Measurements from ENCODE around the gene PCNX1.

PCNX1 gene

DNA sequence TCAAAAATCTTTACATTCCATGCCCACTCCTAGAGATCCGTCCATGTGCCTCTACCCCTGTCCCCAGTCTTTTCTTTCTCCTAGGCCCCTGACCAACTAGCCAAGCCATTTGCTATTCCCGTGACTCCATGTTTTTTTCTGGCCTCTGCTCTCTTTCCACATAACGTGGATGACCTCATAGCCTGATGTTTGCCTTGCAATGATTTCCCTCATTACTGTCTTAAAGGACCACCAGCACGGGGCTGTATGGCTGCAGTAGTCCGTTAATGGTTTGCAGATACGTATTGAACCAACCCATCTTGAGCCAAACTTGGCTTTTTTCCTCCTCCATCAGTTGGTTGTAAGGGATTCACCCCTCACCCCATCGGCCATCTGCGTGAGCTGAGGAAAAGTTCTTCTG, 226.0 kb downstream of the PCNX1 start:
- DNase-seq (ENCODE audit: low spot score) (no peak), ATAC-seq (ENCODE audit: low read depth) (no peak)
- Histone ChIP-seq H3K27me3 (ENCODE audit: insufficient read depth, poor library complexity, severe bottlenecking) (no peaks in the 10 kb centered on the region), H3K27ac (ENCODE audit: poor library complexity, severe bottlenecking) (no peak overlapping the region), H3K36me3 (ENCODE audit: low read depth) (no peaks in the 10 kb centered on the region), H3K4me3 (ENCODE audit: severe bottlenecking) (no peak overlapping the region), H3K4me1 (ENCODE audit: insufficient read depth, poor library complexity, severe bottlenecking) (peaks cover 15% of the 10 kb centered on the region), H3K9me3 (ENCODE audit: severe bottlenecking) (no peaks in the 10 kb centered on the region)
- TF ChIP-seq, protein P1, sequence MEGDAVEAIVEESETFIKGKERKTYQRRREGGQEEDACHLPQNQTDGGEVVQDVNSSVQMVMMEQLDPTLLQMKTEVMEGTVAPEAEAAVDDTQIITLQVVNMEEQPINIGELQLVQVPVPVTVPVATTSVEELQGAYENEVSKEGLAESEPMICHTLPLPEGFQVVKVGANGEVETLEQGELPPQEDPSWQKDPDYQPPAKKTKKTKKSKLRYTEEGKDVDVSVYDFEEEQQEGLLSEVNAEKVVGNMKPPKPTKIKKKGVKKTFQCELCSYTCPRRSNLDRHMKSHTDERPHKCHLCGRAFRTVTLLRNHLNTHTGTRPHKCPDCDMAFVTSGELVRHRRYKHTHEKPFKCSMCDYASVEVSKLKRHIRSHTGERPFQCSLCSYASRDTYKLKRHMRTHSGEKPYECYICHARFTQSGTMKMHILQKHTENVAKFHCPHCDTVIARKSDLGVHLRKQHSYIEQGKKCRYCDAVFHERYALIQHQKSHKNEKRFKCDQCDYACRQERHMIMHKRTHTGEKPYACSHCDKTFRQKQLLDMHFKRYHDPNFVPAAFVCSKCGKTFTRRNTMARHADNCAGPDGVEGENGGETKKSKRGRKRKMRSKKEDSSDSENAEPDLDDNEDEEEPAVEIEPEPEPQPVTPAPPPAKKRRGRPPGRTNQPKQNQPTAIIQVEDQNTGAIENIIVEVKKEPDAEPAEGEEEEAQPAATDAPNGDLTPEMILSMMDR (IDR thresholded peaks at IDR 0.05; ENCODE audit: poor library complexity, severe bottlenecking): no peak

DNA sequence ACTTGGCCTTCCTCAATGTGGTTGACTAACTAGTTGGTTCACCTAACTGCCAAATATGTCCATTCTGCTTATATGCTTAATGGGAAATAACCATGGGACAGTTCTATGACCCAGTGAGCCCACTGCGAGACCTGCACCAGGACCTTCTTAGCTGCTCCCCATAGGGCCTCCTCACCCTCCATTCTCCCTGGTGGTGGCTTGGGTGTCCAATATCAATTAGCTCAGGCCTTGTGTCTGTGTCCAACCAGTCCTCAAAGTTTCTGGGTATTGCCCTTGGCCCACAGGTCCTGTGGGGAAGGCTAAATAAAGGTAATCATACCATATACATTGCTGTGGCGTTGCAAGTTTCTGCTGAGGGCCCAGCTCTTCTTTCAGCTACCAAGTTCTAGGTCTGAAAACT, 228.2 kb downstream of the PCNX1 start:
- Histone ChIP-seq H3K27me3 (ENCODE audit: insufficient read depth, poor library complexity, severe bottlenecking) (no peaks in the 10 kb centered on the region), H3K4me1 (ENCODE audit: insufficient read depth, poor library complexity, severe bottlenecking) (peaks cover 11% of the 10 kb centered on the region), H3K36me3 (ENCODE audit: low read depth) (no peaks in the 10 kb centered on the region), H3K4me3 (ENCODE audit: severe bottlenecking) (no peak overlapping the region), H3K9me3 (ENCODE audit: severe bottlenecking) (no peaks in the 10 kb centered on the region), H3K27ac (ENCODE audit: poor library complexity, severe bottlenecking) (no peak overlapping the region)
- TF ChIP-seq, protein P1 (IDR thresholded peaks at IDR 0.05; ENCODE audit: poor library complexity, severe bottlenecking): no peak
- ATAC-seq (ENCODE audit: low read depth): no peak
- DNase-seq (ENCODE audit: low spot score): no peak

- TF ChIP-seq, protein P1 (IDR thresholded peaks at IDR 0.05; ENCODE audit: poor library complexity, severe bottlenecking): no peak
Measured at GRCh38 chr14:71135911-71136310, 228.7 kb downstream of the PCNX1 start.

DNA sequence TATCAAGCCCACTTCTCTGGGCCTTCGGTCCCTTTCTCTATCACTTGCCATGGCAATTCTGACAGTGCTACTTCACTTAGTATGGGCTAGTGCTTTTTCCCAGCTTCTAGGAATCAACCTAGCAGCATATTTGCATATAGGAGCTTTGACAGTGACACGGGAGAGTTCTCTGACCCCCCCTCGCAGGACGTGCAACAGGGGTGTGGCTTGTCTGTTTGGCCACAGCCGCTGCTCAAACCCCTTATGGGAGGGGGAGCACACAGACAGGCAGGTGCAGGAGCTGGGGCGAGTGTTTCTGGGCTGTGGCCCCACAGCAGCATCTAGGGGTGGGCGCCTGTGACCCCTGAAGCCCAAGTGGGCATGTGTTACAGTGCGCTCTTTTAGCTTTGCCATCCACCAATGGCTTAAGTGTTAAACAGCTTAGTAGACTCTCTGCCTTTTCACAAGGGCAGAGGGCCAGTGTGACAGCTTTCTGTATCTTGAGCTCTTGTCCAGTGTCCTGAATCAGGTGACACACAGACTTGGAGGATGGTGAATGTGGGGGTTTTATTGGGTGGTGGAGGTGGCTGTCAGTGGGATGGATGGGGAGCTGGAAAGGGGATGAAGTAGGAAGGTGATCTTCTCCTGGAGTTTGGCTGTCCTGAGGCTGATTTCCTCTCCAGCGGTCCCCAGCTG, 229.3 kb downstream of the PCNX1 start:
- peaks cover 2% of the 10 kb centered on the region for H3K4me1 ChIP-seq (ENCODE audit: insufficient read depth, poor library complexity, severe bottlenecking)
- TF ChIP-seq, protein P1 (IDR thresholded peaks at IDR 0.05; ENCODE audit: poor library complexity, severe bottlenecking): no peak
- DNase-seq (ENCODE audit: low spot score) (no peak), ATAC-seq (ENCODE audit: low read depth) (no peak)
- H3K27ac ChIP-seq (ENCODE audit: poor library complexity, severe bottlenecking): no peak overlapping the region
- no peaks in the 10 kb centered on the region for H3K27me3 ChIP-seq (ENCODE audit: insufficient read depth, poor library complexity, severe bottlenecking)
- H3K36me3 ChIP-seq (ENCODE audit: low read depth): no peaks in the 10 kb centered on the region
- no peak overlapping the region for H3K4me3 ChIP-seq (ENCODE audit: severe bottlenecking)
- H3K9me3 ChIP-seq (ENCODE audit: severe bottlenecking): no peaks in the 10 kb centered on the region

More at GRCh38 chr14:71135911-71136310, 228.7 kb downstream of the PCNX1 start:
- Histone ChIP-seq H3K9me3 (ENCODE audit: severe bottlenecking) (no peaks in the 10 kb centered on the region), H3K27me3 (ENCODE audit: insufficient read depth, poor library complexity, severe bottlenecking) (no peaks in the 10 kb centered on the region), H3K36me3 (ENCODE audit: low read depth) (no peaks in the 10 kb centered on the region), H3K27ac (ENCODE audit: poor library complexity, severe bottlenecking) (no peak overlapping the region), H3K4me3 (ENCODE audit: severe bottlenecking) (no peak overlapping the region), H3K4me1 (ENCODE audit: insufficient read depth, poor library complexity, severe bottlenecking) (peaks cover 6% of the 10 kb centered on the region)
- no peak for ATAC-seq (ENCODE audit: low read depth)
- DNase-seq (ENCODE audit: low spot score): no peak

Measured in RWPE2 (cell line).